HEK293T (cell line): Measurements from ENCODE around the gene LRRK1.

Source experiments
- CTCF ChIA-PET: fragments of 350-600 bp; formaldehyde crosslinking; extraction: SDS; loops from one replicate; lab custom pipeline; 2021; ENCODE audit warnings: antibody characterized with exemption, inconsistent platforms; lab: Yijun Ruan, JAX
- POLR2A ChIA-PET: fragments of 350-600 bp; formaldehyde crosslinking; extraction: SDS; loops from one replicate; lab custom pipeline; 2020; ENCODE audit warnings: antibody characterized with exemption, inconsistent platforms; lab: Yijun Ruan, JAX
- DNase-seq: peaks from one replicate; pipeline ENCODE4 v3.0.0; 2012; ENCODE audit warnings: mixed read lengths; ENCODE audit errors: extremely low spot score
- ARNT ChIP-seq: fragments of 450-650 bp; IDR thresholded peaks from 2 replicates; pipeline ENCODE4 v1.6.1; 2017; ENCODE audit warnings: mild to moderate bottlenecking
- BHLHE40 ChIP-seq: fragments of 450-650 bp; IDR thresholded peaks from 2 replicates; pipeline ENCODE4 v1.6.1; 2016; ENCODE audit warnings: mild to moderate bottlenecking, moderate library complexity, borderline replicate concordance
- CTBP1 ChIP-seq: fragments of 450-650 bp; IDR thresholded peaks from 2 replicates; pipeline ENCODE4 v1.6.1; 2016; ENCODE audit warnings: borderline replicate concordance
- ELF4 ChIP-seq: fragments of 450-650 bp; IDR thresholded peaks from 2 replicates; pipeline ENCODE4 v1.6.1; 2017; ENCODE audit warnings: antibody characterized with exemption
- FOXA1 ChIP-seq: fragments of 450-650 bp; IDR thresholded peaks from 2 replicates; pipeline ENCODE4 v1.6.1; 2016; ENCODE audit warnings: mild to moderate bottlenecking
- FOXK2 ChIP-seq: fragments of 450-650 bp; IDR thresholded peaks from 2 replicates; pipeline ENCODE4 v1.6.1; 2016; ENCODE audit warnings: mild to moderate bottlenecking
- FOXM1 ChIP-seq: fragments of 450-650 bp; IDR thresholded peaks from 2 replicates; pipeline ENCODE4 v1.6.1; 2017; ENCODE audit warnings: mild to moderate bottlenecking, borderline replicate concordance
- HDGF ChIP-seq: fragments of 450-650 bp; IDR thresholded peaks from 2 replicates; pipeline ENCODE4 v1.6.1; 2017; ENCODE audit warnings: antibody characterized with exemption, borderline replicate concordance
- L3MBTL2 ChIP-seq: fragments of 450-650 bp; conservative IDR thresholded peaks from 2 replicates; pipeline ENCODE4 v1.6.1; 2016; ENCODE audit warnings: mild to moderate bottlenecking
- LEF1 ChIP-seq: fragments of 450-650 bp; IDR thresholded peaks from 2 replicates; pipeline ENCODE4 v1.6.1; 2017; ENCODE audit warnings: mild to moderate bottlenecking, borderline replicate concordance
- NFRKB ChIP-seq: fragments of 450-650 bp; IDR thresholded peaks from 2 replicates; pipeline ENCODE4 v1.6.1; 2016; ENCODE audit warnings: mild to moderate bottlenecking, moderate library complexity
- PKNOX1 ChIP-seq: fragments of 450-650 bp; IDR thresholded peaks from 2 replicates; pipeline ENCODE4 v1.6.1; 2016
- SP1 ChIP-seq: fragments of 450-650 bp; IDR thresholded peaks from 2 replicates; pipeline ENCODE4 v1.6.1; 2017
- SUZ12 ChIP-seq: fragments of 450-650 bp; IDR thresholded peaks from 2 replicates; pipeline ENCODE4 v1.6.1; 2016; ENCODE audit warnings: mild to moderate bottlenecking
- TARDBP ChIP-seq: fragments of 450-650 bp; IDR thresholded peaks from 2 replicates; pipeline ENCODE4 v1.6.1; 2016
- ZNF384 ChIP-seq: fragments of 450-650 bp; IDR thresholded peaks from 2 replicates; pipeline ENCODE4 v1.6.1; 2016

LRRK1 gene

GRCh38 chr15:101063212-101063611, 144.1 kb downstream of the LRRK1 start:
- no peak for DNase-seq
- TF ChIP-seq FOXM1 (no peak), FOXK2 (no peak), ZNF384 (no peak), PKNOX1 (no peak), FOXA1 (no peak), BHLHE40 (no peak), SUZ12 (no peak), L3MBTL2 (no peak), NFRKB (no peak)
- ChIA-PET POLR2A (no interaction called here), CTCF (no interaction called here)

- TF ChIP-seq ARNT (no peak), FOXK2 (no peak), SP1 (no peak), ZNF384 (no peak), HDGF (no peak), L3MBTL2 (no peak), BHLHE40 (no peak), FOXM1 (no peak), LEF1 (no peak), FOXA1 (no peak), CTBP1 (no peak), ELF4 (no peak), NFRKB (no peak), PKNOX1 (no peak), TARDBP (no peak), SUZ12 (no peak)
- POLR2A ChIA-PET, result no interaction called here
- DNase-seq, result no peak
- CTCF ChIA-PET, result no interaction called here
These were observed 145.0 kb downstream of the LRRK1 start for GRCh38 chr15:101063891-101064794.

- CTCF ChIA-PET, result interaction anchor here (0.6 kb wide), 1 partner anchor 1302 kb away, joined by 7 read pairs; no protein-coding TSS in a partner anchor
- POLR2A ChIA-PET, result interaction anchor here (0.6 kb wide), 1 partner anchor 56 kb away, joined by 3 read pairs; no protein-coding TSS in a partner anchor
These were observed 145.8 kb downstream of the LRRK1 start for GRCh38 chr15:101064795-101065569.

GRCh38 chr15:101065570-101066221, 146.5 kb downstream of the LRRK1 start:
- POLR2A ChIA-PET, result no interaction called here
- no peak for DNase-seq
- TF ChIP-seq L3MBTL2, result no peak
- no peak for TF ChIP-seq SP1
- TF ChIP-seq LEF1, result no peak
- no peak for TF ChIP-seq HDGF
- TF ChIP-seq CTBP1, result no peak
- no peak for TF ChIP-seq ELF4
- TF ChIP-seq FOXK2, result no peak
- TF ChIP-seq BHLHE40, result no peak
- TF ChIP-seq PKNOX1, result no peak
- CTCF ChIA-PET, result interaction anchor here (0.6 kb wide), 1 partner anchor 777 kb away, joined by 3 read pairs; no protein-coding TSS in a partner anchor

More at GRCh38 chr15:101064795-101065569, 145.8 kb downstream of the LRRK1 start:
- TF ChIP-seq CTBP1, result no peak
- no peak for TF ChIP-seq ZNF384
- TF ChIP-seq TARDBP, result no peak
- TF ChIP-seq HDGF, result no peak
- TF ChIP-seq L3MBTL2, result no peak
- no peak for TF ChIP-seq ELF4
- TF ChIP-seq FOXK2, result no peak
- no peak for TF ChIP-seq BHLHE40
- no peak for TF ChIP-seq PKNOX1
- no peak for TF ChIP-seq NFRKB
- no peak for TF ChIP-seq FOXA1
- no peak for TF ChIP-seq SUZ12
- TF ChIP-seq LEF1, result no peak
- TF ChIP-seq SP1, result no peak
- no peak for TF ChIP-seq FOXM1
- no peak for TF ChIP-seq ARNT
- no peak for DNase-seq
